Measurements from ENCODE around the gene RNF41. TPM values are rescaled to one million over a fixed set of nuclear protein-coding genes. Genes with fewer than 3 reads are reported as not detected.

Gene RNF41
- total and polyA plus RNA-seq, 2 of the 13 experiments (the other 11 are each of a cell fraction or from before 2014, with no cell fraction given): 27.1 to 39.4 TPM

GRCh38 chr12:56152756-56153677 lies 68.7 kb downstream of the RNF41 start:
- ChIA-PET POLR2A (interaction anchor here (1.4 to 3.8 kb wide), 2 partner anchors 26 to 35 kb away, joined by 3 to 42 read pairs; partner anchors contain the start of genes ESYT1 and ZC3H10), CTCF (ENCODE audit: low intra/inter-chr PET ratio, low total read pairs) (interaction anchor here (1.6 kb wide), 1 partner anchor 27 kb away, joined by 5 read pairs; no protein-coding TSS in a partner anchor)
- FAIRE-seq (no peak), DNase-seq (ENCODE audit: low spot score) (no peak), ATAC-seq (peak; percentile 1; the same call in 2 of the 3 replicates)
- Histone ChIP-seq H3K79me2 (ENCODE audit: insufficient read depth, low read length) (peaks cover 15% of the 10 kb centered on the region), H3K4me2 (ENCODE audit: low read depth, low read length) (peak overlapping the region; percentile 82), H3K36me3 (replicated peaks in 1 of 2; ENCODE audit: control insufficient read depth in 1 of 2, insufficient read depth in 2 of 2, low read length in 2 of 2) (0 out of 5 replicates have a peak, but pooled peaks cover 0 to 1% of the 10 kb centered on the region in 2 experiments), H2AFZ (ENCODE audit: low read length) (no peak overlapping the region), H3K27ac (ENCODE audit: extremely low read length, insufficient read depth, low read length) (peak overlapping the region; percentile 89), H3K27me3 (ENCODE audit: control insufficient read depth in 1 of 2, insufficient read depth in 2 of 2, low read length in 2 of 2) (no peaks in the 10 kb centered on the region; a peak in 1 of 5 replicates), H3K4me1 (ENCODE audit: insufficient read depth, low read length) (peaks cover 43% of the 10 kb centered on the region), H4K20me1 (ENCODE audit: insufficient read depth, low read length) (no peaks in the 10 kb centered on the region), H3K9ac (ENCODE audit: insufficient read depth, low read depth, low read length) (peak overlapping the region; percentile 76), H3K4me3 (replicated peaks in 1 of 3; ENCODE audit: insufficient read depth in 1 of 3, low read depth in 2 of 3, low read length in 3 of 3) (peak overlapping the region; percentile 79 to 86 (median 82)), H3K9me3 (ENCODE audit: low read length) (no peaks in the 10 kb centered on the region)
- TSS peak; percentile 72 for BruUV-seq (replicated peaks)
- intact Hi-C loops (cut with micrococcal nuclease; ENCODE audit: unreplicated experiment) (loop anchor here (2.0 kb wide), 1 partner anchor 34 kb away; the partner anchor contains the start of gene ZC3H10), in situ Hi-C loops (cut with HindIII; ENCODE audit: extremely low pct_ligation_motif_present, low pct_unique_long_range_greater_than_20kb) (no loop called here)
- WGBS (ENCODE audit: low lambda C conversion rate): 3% methylated on average over 8 of the region's 8 CpGs
- TF ChIP-seq SOX5 (CRISPR knock-in tag; IDR thresholded peaks at IDR 0.05; ENCODE audit: borderline replicate concordance) (0 out of 2 replicates have a peak, but pooled peaks have one; percentile 24), ZSCAN30 (CRISPR knock-in tag; IDR thresholded peaks at IDR 0.05) (no peak), ZNF747 (CRISPR knock-in tag; IDR thresholded peaks at IDR 0.05; ENCODE audit: borderline replicate concordance) (0 out of 2 replicates have a peak, but pooled peaks have one; percentile 8), GLMP (CRISPR knock-in tag; IDR thresholded peaks at IDR 0.05; ENCODE audit: borderline replicate concordance) (no peak), ETS1 (CRISPR knock-in tag; IDR thresholded peaks at IDR 0.05) (0 out of 2 replicates have a peak, but pooled peaks have one; percentile 11), ZNF547 (CRISPR knock-in tag; IDR thresholded peaks at IDR 0.05) (no peak), JUN (CRISPR knock-in tag; IDR thresholded peaks at IDR 0.05) (no peak), CEBPZ (IDR thresholded peaks at IDR 0.05; ENCODE audit: low read length) (no peak), KDM4B (CRISPR knock-in tag; IDR thresholded peaks at IDR 0.05) (no peak), NCOA1 (CRISPR knock-in tag; IDR thresholded peaks at IDR 0.05) (0 out of 2 replicates have a peak, but pooled peaks have one; percentile 30), ARHGAP35 (CRISPR knock-in tag; IDR thresholded peaks at IDR 0.05; ENCODE audit: borderline replicate concordance) (0 out of 2 replicates have a peak, but pooled peaks have one; percentile 14), ZNF878 (CRISPR knock-in tag; IDR thresholded peaks at IDR 0.05) (peak; percentile 67; the same call in 1 of the 2 replicates), ZFX (CRISPR knock-in tag; IDR thresholded peaks at IDR 0.05; ENCODE audit: low read depth) (peak; percentile 11; the same call in 1 of the 2 replicates)
- TF ChIP-seq, protein P1, sequence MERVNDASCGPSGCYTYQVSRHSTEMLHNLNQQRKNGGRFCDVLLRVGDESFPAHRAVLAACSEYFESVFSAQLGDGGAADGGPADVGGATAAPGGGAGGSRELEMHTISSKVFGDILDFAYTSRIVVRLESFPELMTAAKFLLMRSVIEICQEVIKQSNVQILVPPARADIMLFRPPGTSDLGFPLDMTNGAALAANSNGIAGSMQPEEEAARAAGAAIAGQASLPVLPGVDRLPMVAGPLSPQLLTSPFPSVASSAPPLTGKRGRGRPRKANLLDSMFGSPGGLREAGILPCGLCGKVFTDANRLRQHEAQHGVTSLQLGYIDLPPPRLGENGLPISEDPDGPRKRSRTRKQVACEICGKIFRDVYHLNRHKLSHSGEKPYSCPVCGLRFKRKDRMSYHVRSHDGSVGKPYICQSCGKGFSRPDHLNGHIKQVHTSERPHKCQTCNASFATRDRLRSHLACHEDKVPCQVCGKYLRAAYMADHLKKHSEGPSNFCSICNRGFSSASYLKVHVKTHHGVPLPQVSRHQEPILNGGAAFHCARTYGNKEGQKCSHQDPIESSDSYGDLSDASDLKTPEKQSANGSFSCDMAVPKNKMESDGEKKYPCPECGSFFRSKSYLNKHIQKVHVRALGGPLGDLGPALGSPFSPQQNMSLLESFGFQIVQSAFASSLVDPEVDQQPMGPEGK (CRISPR knock-in tag; IDR thresholded peaks at IDR 0.05): 0 out of 2 replicates have a peak, but pooled peaks have one; percentile 19

All from HepG2 (cell line).